ENCODE results near the gene FAM107B.

GRCh38 chr10:14624600-14624999 is 150.1 kb downstream of the FAM107B start:
- TF ChIP-seq TAF1 (CRISPR knock-in tag; IDR thresholded peaks at IDR 0.05) (no peak), MAX (IDR thresholded peaks at IDR 0.05) (no peak), THYN1 (CRISPR knock-in tag; IDR thresholded peaks at IDR 0.05; ENCODE audit: borderline replicate concordance, low read depth) (no peak), ZNF609 (CRISPR knock-in tag; IDR thresholded peaks at IDR 0.05; ENCODE audit: borderline replicate concordance) (no peak), RFX5 (IDR thresholded peaks at IDR 0.05; ENCODE audit: low read depth, low read length) (no peak), NR2C2 (CRISPR knock-in tag; IDR thresholded peaks at IDR 0.05; ENCODE audit: borderline replicate concordance) (no peak), NCOA5 (CRISPR knock-in tag; IDR thresholded peaks at IDR 0.05) (no peak), ATF2 (CRISPR knock-in tag; IDR thresholded peaks at IDR 0.05) (no peak), MXI1 (IDR thresholded peaks at IDR 0.05; ENCODE audit: borderline replicate concordance, low read depth, low read length) (no peak)
